ENCODE results near the gene CPED1.

The CPED1 gene

DNA sequence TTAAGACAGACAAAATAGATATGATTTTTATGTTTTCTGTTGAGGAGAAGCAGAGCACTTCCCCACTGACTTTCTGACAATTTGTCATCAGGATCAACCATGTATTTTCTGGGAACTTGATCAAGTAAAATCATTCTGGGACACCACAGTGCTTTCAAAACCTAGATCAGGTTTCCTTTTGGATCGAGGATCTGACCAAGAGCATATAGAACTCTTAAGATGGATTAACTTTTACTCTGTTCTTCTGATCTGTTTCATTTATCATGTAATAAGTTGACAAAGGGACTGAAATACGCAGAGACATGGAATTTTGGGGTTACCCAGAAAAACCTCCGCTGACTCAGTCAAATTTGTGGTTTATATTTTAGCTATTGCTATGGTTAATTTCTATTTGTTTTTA is 204.3 kb downstream of the CPED1 start:
- DNase-seq = no peak
- no peak overlapping the region for H3K4me2 ChIP-seq (ENCODE audit: low read depth, low read length)
- no peak overlapping the region for H3K27ac ChIP-seq (ENCODE audit: low read length)
- no peaks in the 10 kb centered on the region for H4K20me1 ChIP-seq (ENCODE audit: insufficient read depth, low read length)
- H3K79me2 ChIP-seq (ENCODE audit: low read length) = no peaks in the 10 kb centered on the region
- TF ChIP-seq EZH2 (optimal IDR thresholded peaks at IDR 0.05; ENCODE audit: low read depth, low read length) = no peak
- TF ChIP-seq, protein P1, sequence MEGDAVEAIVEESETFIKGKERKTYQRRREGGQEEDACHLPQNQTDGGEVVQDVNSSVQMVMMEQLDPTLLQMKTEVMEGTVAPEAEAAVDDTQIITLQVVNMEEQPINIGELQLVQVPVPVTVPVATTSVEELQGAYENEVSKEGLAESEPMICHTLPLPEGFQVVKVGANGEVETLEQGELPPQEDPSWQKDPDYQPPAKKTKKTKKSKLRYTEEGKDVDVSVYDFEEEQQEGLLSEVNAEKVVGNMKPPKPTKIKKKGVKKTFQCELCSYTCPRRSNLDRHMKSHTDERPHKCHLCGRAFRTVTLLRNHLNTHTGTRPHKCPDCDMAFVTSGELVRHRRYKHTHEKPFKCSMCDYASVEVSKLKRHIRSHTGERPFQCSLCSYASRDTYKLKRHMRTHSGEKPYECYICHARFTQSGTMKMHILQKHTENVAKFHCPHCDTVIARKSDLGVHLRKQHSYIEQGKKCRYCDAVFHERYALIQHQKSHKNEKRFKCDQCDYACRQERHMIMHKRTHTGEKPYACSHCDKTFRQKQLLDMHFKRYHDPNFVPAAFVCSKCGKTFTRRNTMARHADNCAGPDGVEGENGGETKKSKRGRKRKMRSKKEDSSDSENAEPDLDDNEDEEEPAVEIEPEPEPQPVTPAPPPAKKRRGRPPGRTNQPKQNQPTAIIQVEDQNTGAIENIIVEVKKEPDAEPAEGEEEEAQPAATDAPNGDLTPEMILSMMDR (IDR thresholded peaks at IDR 0.05; ENCODE audit: low read length) = no peak
- no peak for TF ChIP-seq EZH2phosphoT487 (IDR thresholded peaks at IDR 0.05; ENCODE audit: low read length)
- H3K27me3 ChIP-seq (replicated peaks; ENCODE audit: insufficient read depth, low read length) = no peaks in the 10 kb centered on the region
- no peaks in the 10 kb centered on the region for H3F3A ChIP-seq (ENCODE audit: insufficient read depth, low read length)
- no peaks in the 10 kb centered on the region for H3K36me3 ChIP-seq (replicated peaks; ENCODE audit: insufficient read depth, low read length)
- H3K9me2 ChIP-seq (replicated peaks; ENCODE audit: insufficient read depth, low read length) = no peaks in the 10 kb centered on the region; the same call in 1 of the 2 replicates
- no peak overlapping the region for H3K9ac ChIP-seq (ENCODE audit: low read length)
- H2AFZ ChIP-seq (ENCODE audit: low read length) = no peak overlapping the region
- H3K4me3 ChIP-seq (ENCODE audit: low read length) = no peak overlapping the region
- no peaks in the 10 kb centered on the region for H3K4me1 ChIP-seq (ENCODE audit: low read length)
- no peaks in the 10 kb centered on the region for H3K9me3 ChIP-seq (replicated peaks; ENCODE audit: insufficient read depth, low read length)

DNA sequence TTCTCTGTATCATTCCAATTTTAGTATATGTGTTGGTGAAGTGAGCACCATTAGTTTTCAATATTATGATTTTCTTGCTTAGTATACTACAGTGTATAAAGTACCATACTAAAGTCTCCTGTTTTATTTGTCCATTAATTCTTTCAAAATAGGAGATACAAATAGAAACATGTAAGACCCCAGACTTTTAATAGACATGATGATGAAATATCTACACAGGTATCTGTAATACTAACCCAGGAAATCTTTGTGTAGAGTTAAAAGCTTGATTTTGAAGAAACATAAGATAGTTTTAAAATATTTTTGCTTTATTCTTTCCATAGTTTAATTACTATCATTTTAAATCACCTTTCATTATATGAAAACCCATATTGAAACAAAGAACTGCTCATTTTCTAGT is 206.5 kb downstream of the CPED1 start:
- no peak overlapping the region for H2AFZ ChIP-seq (ENCODE audit: low read length)
- H3K79me2 ChIP-seq (ENCODE audit: low read length) = no peaks in the 10 kb centered on the region
- H3K9me2 ChIP-seq (replicated peaks; ENCODE audit: insufficient read depth, low read length) = no peaks in the 10 kb centered on the region; the same call in 1 of the 2 replicates
- H3K9me3 ChIP-seq (replicated peaks; ENCODE audit: insufficient read depth, low read length) = no peaks in the 10 kb centered on the region
- no peaks in the 10 kb centered on the region for H4K20me1 ChIP-seq (ENCODE audit: insufficient read depth, low read length)
- no peaks in the 10 kb centered on the region for H3F3A ChIP-seq (ENCODE audit: insufficient read depth, low read length)
- no peak for DNase-seq
- H3K36me3 ChIP-seq (replicated peaks; ENCODE audit: insufficient read depth, low read length) = no peaks in the 10 kb centered on the region
- no peaks in the 10 kb centered on the region for H3K4me1 ChIP-seq (ENCODE audit: low read length)
- no peak overlapping the region for H3K4me3 ChIP-seq (ENCODE audit: low read length)
- no peak overlapping the region for H3K4me2 ChIP-seq (ENCODE audit: low read depth, low read length)
- H3K27me3 ChIP-seq (replicated peaks; ENCODE audit: insufficient read depth, low read length) = no peaks in the 10 kb centered on the region
- no peak overlapping the region for H3K27ac ChIP-seq (ENCODE audit: low read length)
- TF ChIP-seq, protein P1 (IDR thresholded peaks at IDR 0.05; ENCODE audit: low read length) = no peak
- TF ChIP-seq EZH2phosphoT487 (IDR thresholded peaks at IDR 0.05; ENCODE audit: low read length) (no peak), EZH2 (optimal IDR thresholded peaks at IDR 0.05; ENCODE audit: low read depth, low read length) (no peak)
- H3K9ac ChIP-seq (ENCODE audit: low read length) = no peak overlapping the region

- Histone ChIP-seq H3K9ac (ENCODE audit: low read length) (no peak overlapping the region), H3F3A (ENCODE audit: insufficient read depth, low read length) (no peaks in the 10 kb centered on the region), H3K27ac (ENCODE audit: low read length) (no peak overlapping the region), H3K4me2 (ENCODE audit: low read depth, low read length) (no peak overlapping the region), H3K36me3 (replicated peaks; ENCODE audit: insufficient read depth, low read length) (no peaks in the 10 kb centered on the region), H3K27me3 (replicated peaks; ENCODE audit: insufficient read depth, low read length) (no peaks in the 10 kb centered on the region), H3K79me2 (ENCODE audit: low read length) (no peaks in the 10 kb centered on the region), H4K20me1 (ENCODE audit: insufficient read depth, low read length) (no peaks in the 10 kb centered on the region), H3K9me3 (replicated peaks; ENCODE audit: insufficient read depth, low read length) (no peaks in the 10 kb centered on the region), H3K4me1 (ENCODE audit: low read length) (no peaks in the 10 kb centered on the region), H2AFZ (ENCODE audit: low read length) (no peak overlapping the region), H3K4me3 (ENCODE audit: low read length) (no peak overlapping the region), H3K9me2 (replicated peaks; ENCODE audit: insufficient read depth, low read length) (no peaks in the 10 kb centered on the region; the same call in 1 of the 2 replicates)
- no peak for DNase-seq
- no peak for TF ChIP-seq EZH2phosphoT487 (IDR thresholded peaks at IDR 0.05; ENCODE audit: low read length)
- no peak for TF ChIP-seq EZH2 (optimal IDR thresholded peaks at IDR 0.05; ENCODE audit: low read depth, low read length)
Observed at GRCh38 chr7:121195874-121196273, 207.4 kb downstream of the CPED1 start.

GRCh38 chr7:121196286-121196685 is 207.8 kb downstream of the CPED1 start:
- Histone ChIP-seq H3K9me2 (replicated peaks; ENCODE audit: insufficient read depth, low read length) (no peaks in the 10 kb centered on the region; the same call in 1 of the 2 replicates), H3K4me1 (ENCODE audit: low read length) (peaks cover 4% of the 10 kb centered on the region; the same call in 1 of the 2 replicates), H4K20me1 (ENCODE audit: insufficient read depth, low read length) (no peaks in the 10 kb centered on the region), H3F3A (ENCODE audit: insufficient read depth, low read length) (no peaks in the 10 kb centered on the region), H3K9ac (ENCODE audit: low read length) (no peak overlapping the region), H3K27ac (ENCODE audit: low read length) (no peak overlapping the region), H3K27me3 (replicated peaks; ENCODE audit: insufficient read depth, low read length) (no peaks in the 10 kb centered on the region), H3K4me2 (ENCODE audit: low read depth, low read length) (no peak overlapping the region), H3K4me3 (ENCODE audit: low read length) (no peak overlapping the region), H3K79me2 (ENCODE audit: low read length) (no peaks in the 10 kb centered on the region), H3K9me3 (replicated peaks; ENCODE audit: insufficient read depth, low read length) (no peaks in the 10 kb centered on the region), H3K36me3 (replicated peaks; ENCODE audit: insufficient read depth, low read length) (no peaks in the 10 kb centered on the region), H2AFZ (ENCODE audit: low read length) (no peak overlapping the region)
- DNase-seq = no peak
- TF ChIP-seq EZH2phosphoT487 (IDR thresholded peaks at IDR 0.05; ENCODE audit: low read length) (no peak), EZH2 (optimal IDR thresholded peaks at IDR 0.05; ENCODE audit: low read depth, low read length) (no peak)
- TF ChIP-seq, protein P1 (IDR thresholded peaks at IDR 0.05; ENCODE audit: low read length) = no peak
